Endothelial cell of umbilical vein (primary cell): Measurements from ENCODE around the gene CCL2.

ENCODE experiments used
- EZH2 ChIP-seq: IDR thresholded peaks from 2 replicates; pipeline ENCODE4 v1.6.1; 2012; ENCODE audit warnings: borderline replicate concordance, low read depth, mild to moderate bottlenecking, moderate library complexity, low read length, inconsistent platforms; ENCODE audit not compliant: severe bottlenecking
- FOS ChIP-seq: IDR thresholded peaks from 2 replicates; pipeline ENCODE4 v1.6.1; 2011; ENCODE audit warnings: mild to moderate bottlenecking, low read length, moderate library complexity, borderline replicate concordance; ENCODE audit not compliant: insufficient read depth
- GATA2 ChIP-seq: IDR thresholded peaks from 2 replicates; pipeline ENCODE4 v1.7.0; 2011; ENCODE audit warnings: low read depth, mild to moderate bottlenecking, moderate library complexity, mixed read lengths, low read length; ENCODE audit not compliant: insufficient read length, insufficient read depth
- POLR2A ChIP-seq: IDR thresholded peaks from 2 replicates; pipeline ENCODE4 v1.6.1; 2012; ENCODE audit warnings: low read depth, mild to moderate bottlenecking, control low read depth, low read length
- POLR2AphosphoS5 ChIP-seq: IDR thresholded peaks from 2 replicates; pipeline ENCODE4 v1.6.1; 2012; ENCODE audit warnings: low read depth, mild to moderate bottlenecking, control low read depth, low read length, moderate library complexity; ENCODE audit not compliant: insufficient read depth
- TF ChIP-seq, protein P1 (sequence below): IDR thresholded peaks from 2 replicates; pipeline ENCODE4 v1.6.1; 2011; ENCODE audit not compliant: insufficient read depth, insufficient read length
- TF ChIP-seq, protein P2 (sequence below), 2 donors: IDR thresholded peaks; 1 replicate in 1 of 2; 2 replicates in 1 of 2; pipeline ENCODE4 v1.5.1; 2011; ENCODE audit warnings: low read length in 2 of 2, mild to moderate bottlenecking in 2 of 2, moderate library complexity in 2 of 2, control low read depth in 1 of 2, inconsistent platforms in 1 of 2, low read depth in 1 of 2; ENCODE audit not compliant: insufficient read depth in 1 of 2; ENCODE audit errors: extremely low read depth in 1 of 2

DNA sequence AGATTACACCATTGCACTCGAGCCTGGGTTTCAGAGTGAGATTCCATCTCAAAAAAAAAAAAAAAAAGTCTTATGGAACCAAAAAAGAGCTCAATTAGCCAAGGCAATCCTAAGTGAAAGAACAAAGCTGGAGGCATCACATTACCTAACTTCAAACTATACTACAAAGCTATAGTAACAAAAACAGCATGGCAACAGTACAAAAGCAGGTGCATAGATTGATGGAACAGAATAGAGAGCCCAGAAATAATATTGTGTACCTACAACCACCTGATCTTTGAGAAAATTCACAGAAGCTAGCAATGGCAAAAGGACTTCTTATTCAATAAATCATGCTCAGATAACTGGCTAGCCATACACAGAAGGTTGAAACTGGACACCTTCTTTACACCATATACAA lies 24.7 kb upstream of the CCL2 start:
- TF ChIP-seq POLR2A (no peak), FOS (no peak), POLR2AphosphoS5 (no peak), EZH2 (no peak), GATA2 (no peak)
- TF ChIP-seq, protein P1, sequence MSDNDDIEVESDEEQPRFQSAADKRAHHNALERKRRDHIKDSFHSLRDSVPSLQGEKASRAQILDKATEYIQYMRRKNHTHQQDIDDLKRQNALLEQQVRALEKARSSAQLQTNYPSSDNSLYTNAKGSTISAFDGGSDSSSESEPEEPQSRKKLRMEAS, result no peak
- TF ChIP-seq, protein P2, sequence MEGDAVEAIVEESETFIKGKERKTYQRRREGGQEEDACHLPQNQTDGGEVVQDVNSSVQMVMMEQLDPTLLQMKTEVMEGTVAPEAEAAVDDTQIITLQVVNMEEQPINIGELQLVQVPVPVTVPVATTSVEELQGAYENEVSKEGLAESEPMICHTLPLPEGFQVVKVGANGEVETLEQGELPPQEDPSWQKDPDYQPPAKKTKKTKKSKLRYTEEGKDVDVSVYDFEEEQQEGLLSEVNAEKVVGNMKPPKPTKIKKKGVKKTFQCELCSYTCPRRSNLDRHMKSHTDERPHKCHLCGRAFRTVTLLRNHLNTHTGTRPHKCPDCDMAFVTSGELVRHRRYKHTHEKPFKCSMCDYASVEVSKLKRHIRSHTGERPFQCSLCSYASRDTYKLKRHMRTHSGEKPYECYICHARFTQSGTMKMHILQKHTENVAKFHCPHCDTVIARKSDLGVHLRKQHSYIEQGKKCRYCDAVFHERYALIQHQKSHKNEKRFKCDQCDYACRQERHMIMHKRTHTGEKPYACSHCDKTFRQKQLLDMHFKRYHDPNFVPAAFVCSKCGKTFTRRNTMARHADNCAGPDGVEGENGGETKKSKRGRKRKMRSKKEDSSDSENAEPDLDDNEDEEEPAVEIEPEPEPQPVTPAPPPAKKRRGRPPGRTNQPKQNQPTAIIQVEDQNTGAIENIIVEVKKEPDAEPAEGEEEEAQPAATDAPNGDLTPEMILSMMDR (IDR thresholded peaks at IDR 0.05; ENCODE audit: extremely low read depth in 1 of 2, insufficient read depth in 1 of 2, low read depth in 1 of 2, low read length in 2 of 2), result no peak
